ENCODE data around the gene CA12.

CA12 gene

DNA sequence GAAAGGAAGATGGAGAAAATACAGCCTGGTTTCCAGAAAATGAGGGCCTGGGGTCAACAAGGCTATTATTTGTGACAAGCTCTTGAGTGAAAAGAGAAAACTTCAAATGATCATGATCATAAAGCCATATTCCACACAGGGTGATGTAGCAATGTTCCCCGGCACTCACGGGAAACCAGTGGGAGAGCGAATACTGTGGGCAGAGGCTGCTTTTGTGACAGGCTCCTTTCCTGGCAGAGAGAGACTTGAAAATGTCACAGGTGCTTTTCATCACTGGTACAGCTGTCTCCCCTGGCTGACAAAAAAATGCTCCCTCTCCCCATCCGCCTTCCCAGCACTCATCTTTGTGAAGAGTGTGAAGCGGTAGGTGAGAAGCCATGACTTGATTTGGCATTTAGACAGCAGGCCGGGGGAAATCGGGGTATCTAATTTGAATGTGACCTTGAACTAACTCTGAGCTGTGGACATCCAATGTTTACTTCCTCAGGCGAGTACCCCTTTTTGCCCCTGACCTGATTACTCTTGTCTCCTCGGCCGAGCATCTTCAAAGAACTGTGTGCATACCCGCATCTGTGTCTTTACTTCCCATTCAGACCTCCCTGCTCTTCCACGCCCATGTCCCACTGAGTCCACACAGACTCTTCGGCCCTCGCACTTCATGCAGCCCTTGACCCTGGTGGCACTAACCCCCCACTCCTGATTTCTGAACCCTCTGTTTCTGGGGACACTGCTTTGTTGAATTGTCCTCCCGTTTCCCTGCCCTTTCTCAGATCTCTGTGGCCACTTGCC lies 23.2 kb downstream of the CA12 start:
- TF ChIP-seq, protein P1, sequence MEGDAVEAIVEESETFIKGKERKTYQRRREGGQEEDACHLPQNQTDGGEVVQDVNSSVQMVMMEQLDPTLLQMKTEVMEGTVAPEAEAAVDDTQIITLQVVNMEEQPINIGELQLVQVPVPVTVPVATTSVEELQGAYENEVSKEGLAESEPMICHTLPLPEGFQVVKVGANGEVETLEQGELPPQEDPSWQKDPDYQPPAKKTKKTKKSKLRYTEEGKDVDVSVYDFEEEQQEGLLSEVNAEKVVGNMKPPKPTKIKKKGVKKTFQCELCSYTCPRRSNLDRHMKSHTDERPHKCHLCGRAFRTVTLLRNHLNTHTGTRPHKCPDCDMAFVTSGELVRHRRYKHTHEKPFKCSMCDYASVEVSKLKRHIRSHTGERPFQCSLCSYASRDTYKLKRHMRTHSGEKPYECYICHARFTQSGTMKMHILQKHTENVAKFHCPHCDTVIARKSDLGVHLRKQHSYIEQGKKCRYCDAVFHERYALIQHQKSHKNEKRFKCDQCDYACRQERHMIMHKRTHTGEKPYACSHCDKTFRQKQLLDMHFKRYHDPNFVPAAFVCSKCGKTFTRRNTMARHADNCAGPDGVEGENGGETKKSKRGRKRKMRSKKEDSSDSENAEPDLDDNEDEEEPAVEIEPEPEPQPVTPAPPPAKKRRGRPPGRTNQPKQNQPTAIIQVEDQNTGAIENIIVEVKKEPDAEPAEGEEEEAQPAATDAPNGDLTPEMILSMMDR (conservative IDR thresholded peaks at IDR 0.05; ENCODE audit: low read length) = no peak
- DNase-seq (ENCODE audit: low read depth) = no peak
- no peak overlapping the region for H3K4me3 ChIP-seq (ENCODE audit: low read length)

DNA sequence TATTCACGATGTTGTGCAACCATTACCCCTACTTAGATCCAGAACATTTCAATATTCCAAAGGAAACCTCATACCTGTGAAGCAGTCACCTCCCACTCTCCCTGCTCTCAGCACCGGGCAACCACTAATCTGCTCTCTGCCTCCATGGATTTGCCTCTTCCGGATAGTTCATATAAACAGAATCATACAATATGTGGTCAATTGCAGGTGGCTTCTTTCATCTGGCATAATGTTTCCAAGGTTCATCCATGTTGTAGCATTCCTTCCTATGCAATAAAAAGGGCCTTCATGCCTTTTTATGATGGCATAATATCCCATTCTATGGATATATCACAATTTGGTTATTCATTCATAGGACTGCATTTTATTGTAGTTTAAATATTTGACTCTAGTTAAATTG lies 23.9 kb downstream of the CA12 start:
- TF ChIP-seq, protein P1 (conservative IDR thresholded peaks at IDR 0.05; ENCODE audit: low read length) = no peak
- H3K4me3 ChIP-seq (ENCODE audit: low read length) = no peak overlapping the region
- DNase-seq (ENCODE audit: low read depth) = no peak

DNA sequence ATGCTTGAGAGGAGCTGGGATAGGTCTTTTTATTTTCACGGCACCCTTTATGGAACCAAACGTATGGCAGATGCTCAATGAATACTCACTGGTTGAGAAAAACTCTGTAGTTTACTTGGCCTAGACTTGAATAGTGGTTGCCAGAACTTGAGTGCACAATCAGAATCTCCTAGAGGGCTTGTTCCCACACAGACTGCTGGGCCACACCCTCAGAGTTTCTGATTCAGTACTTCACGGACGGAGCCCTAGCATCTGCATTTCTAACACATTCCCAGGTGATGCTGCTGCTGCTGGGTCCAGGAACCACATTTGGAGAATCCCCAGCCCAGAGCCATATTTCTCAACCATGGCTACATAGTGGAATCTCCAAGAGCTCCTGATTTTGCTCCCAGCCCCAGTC lies 24.6 kb downstream of the CA12 start:
- H3K4me3 ChIP-seq (ENCODE audit: low read length) = no peak overlapping the region
- TF ChIP-seq, protein P1 (conservative IDR thresholded peaks at IDR 0.05; ENCODE audit: low read length) = no peak
- DNase-seq (ENCODE audit: low read depth) = no peak

DNA sequence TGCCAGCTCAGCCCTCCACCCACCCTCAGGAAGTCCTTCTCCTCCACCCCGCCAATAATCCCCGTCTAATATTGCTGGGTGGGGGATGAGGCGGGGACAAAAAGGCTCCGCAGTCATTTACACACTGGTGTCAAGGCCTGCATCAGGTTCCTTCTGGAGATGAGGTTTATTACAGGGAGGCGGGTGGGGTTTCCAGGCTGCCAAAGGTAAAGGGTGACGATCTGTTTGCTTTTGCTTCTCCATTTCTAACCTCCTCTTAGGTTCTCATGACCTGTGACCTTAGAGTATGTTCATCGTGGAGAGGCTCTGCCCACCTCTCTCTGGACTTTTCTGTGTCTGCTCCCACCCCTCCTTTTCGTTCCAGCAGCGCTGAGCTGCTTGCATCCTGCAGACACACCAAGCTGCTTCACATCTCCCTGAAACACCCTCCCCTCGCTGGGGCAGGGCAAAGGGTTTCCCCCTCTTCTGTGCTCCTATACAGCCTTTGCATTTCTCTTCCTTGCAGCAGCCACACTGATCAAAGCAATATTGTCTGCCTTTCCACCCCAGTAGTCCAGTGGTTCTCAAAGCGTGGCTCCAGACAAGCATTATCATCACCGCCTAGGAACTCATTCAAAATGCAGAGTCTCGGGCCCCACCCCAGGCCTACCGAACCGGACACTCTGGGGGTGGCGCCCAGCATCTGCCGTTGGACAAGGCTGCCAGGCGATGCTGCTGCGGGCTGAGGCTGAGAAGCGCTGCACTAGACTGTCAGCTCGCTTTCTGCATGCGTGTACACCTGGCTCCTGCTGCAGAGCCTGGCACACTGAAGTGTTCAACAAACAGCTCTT lies 26.6 kb downstream of the CA12 start:
- TF ChIP-seq, protein P1 (conservative IDR thresholded peaks at IDR 0.05; ENCODE audit: low read length) = no peak
- no peak overlapping the region for H3K4me3 ChIP-seq (ENCODE audit: low read length)
- DNase-seq (ENCODE audit: low read depth) = no peak

DNA sequence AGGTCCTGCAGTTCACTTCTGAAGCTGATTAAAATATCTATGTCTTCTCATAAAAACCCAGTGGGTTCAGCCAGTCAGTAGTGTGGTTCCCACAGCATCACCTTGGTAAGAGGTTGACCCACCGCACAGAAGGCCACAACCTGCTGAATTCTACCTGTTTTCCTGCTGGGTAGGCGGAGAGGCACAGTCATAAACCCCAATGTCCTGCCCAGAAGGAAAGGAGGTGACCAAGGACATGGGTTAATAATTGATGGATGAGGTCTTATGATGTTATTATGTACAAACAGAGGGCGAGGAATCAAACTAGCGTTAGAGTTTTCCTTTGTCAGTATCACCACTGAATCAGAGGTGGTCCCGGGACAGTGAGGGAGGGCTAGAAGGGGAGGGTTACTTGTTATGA lies 27.8 kb downstream of the CA12 start:
- H3K4me3 ChIP-seq (ENCODE audit: low read length) = no peak overlapping the region
- no peak for DNase-seq (ENCODE audit: low read depth)

DNA sequence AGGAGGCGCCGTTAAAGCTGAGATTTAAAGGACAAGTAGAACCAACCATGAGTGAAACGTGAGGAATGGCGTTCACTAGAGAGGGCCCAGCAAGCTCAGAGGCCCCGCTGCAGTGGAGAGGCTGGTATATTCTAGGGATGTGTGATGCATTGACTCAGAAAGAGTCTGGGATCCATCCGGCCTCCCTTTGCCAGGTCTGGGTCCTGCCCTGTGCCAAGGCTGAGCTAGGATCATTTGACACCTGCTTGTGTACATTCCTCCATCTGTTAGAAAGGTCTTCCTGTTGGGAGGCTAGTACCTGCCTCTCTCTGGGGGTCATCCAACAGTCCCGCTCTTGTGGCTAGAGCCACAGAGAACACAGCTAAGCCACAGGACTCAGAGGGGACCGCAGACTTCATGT lies 28.4 kb downstream of the CA12 start:
- H3K4me3 ChIP-seq (ENCODE audit: low read length) = no peak overlapping the region
- TF ChIP-seq, protein P1 (conservative IDR thresholded peaks at IDR 0.05; ENCODE audit: low read length) = no peak
- DNase-seq (ENCODE audit: low read depth) = no peak

More for the DNA sequence above, 27.8 kb downstream of the CA12 start:
- TF ChIP-seq, protein P1 (conservative IDR thresholded peaks at IDR 0.05; ENCODE audit: low read length) = no peak
